ENCODE measurements around the gene INCENP.

Gene INCENP

GRCh38 chr11:62108971-62109404 is 14.8 kb upstream of the INCENP start:
- no peak for TF ChIP-seq CTCF (IDR thresholded peaks at IDR 0.05; ENCODE audit: insufficient read depth, low read length, poor library complexity, severe bottlenecking)
- TF ChIP-seq EZH2phosphoT487 (conservative IDR thresholded peaks at IDR 0.05; ENCODE audit: low read length) = no peak
- Histone ChIP-seq H3K9ac (ENCODE audit: low read length) (no peak overlapping the region), H3K9me3 (ENCODE audit: insufficient read depth, low read length) (no peaks in the 10 kb centered on the region), H3K4me3 (ENCODE audit: insufficient read depth, low read length, poor library complexity, severe bottlenecking) (no peak overlapping the region), H2AFZ (ENCODE audit: low read depth, low read length, severe bottlenecking) (no peak overlapping the region), H3K4me2 (ENCODE audit: low read depth, low read length, poor library complexity, severe bottlenecking) (no peak overlapping the region), H3K9me2 (replicated peaks; ENCODE audit: insufficient read depth, low read length) (no peaks in the 10 kb centered on the region), H4K20me1 (ENCODE audit: low read depth, low read length) (no peaks in the 10 kb centered on the region), H3K27me3 (ENCODE audit: low read length) (no peaks in the 10 kb centered on the region), H3K79me2 (ENCODE audit: insufficient read depth, low read length) (no peaks in the 10 kb centered on the region), H3F3A (ENCODE audit: insufficient read depth) (no peaks in the 10 kb centered on the region), H3K36me3 (ENCODE audit: low read length) (no peaks in the 10 kb centered on the region), H3K27ac (ENCODE audit: low read depth, low read length) (no peak overlapping the region)

GRCh38 chr11:62115085-62115694 is 8.6 kb upstream of the INCENP start:
- H3F3A ChIP-seq (ENCODE audit: insufficient read depth) = no peaks in the 10 kb centered on the region
- no peaks in the 10 kb centered on the region for H3K79me2 ChIP-seq (ENCODE audit: insufficient read depth, low read length)
- no peak overlapping the region for H3K4me2 ChIP-seq (ENCODE audit: low read depth, low read length, poor library complexity, severe bottlenecking)
- H3K27me3 ChIP-seq (ENCODE audit: low read length) = no peaks in the 10 kb centered on the region
- no peak overlapping the region for H3K4me3 ChIP-seq (ENCODE audit: insufficient read depth, low read length, poor library complexity, severe bottlenecking)
- no peaks in the 10 kb centered on the region for H4K20me1 ChIP-seq (ENCODE audit: low read depth, low read length)
- no peaks in the 10 kb centered on the region for H3K9me3 ChIP-seq (ENCODE audit: insufficient read depth, low read length)
- no peak overlapping the region for H2AFZ ChIP-seq (ENCODE audit: low read depth, low read length, severe bottlenecking)
- H3K9ac ChIP-seq (ENCODE audit: low read length) = no peak overlapping the region
- H3K36me3 ChIP-seq (ENCODE audit: low read length) = no peaks in the 10 kb centered on the region
- no peaks in the 10 kb centered on the region for H3K9me2 ChIP-seq (replicated peaks; ENCODE audit: insufficient read depth, low read length)
- no peak overlapping the region for H3K27ac ChIP-seq (ENCODE audit: low read depth, low read length)
- TF ChIP-seq CTCF (IDR thresholded peaks at IDR 0.05; ENCODE audit: insufficient read depth, low read length, poor library complexity, severe bottlenecking) (no peak), EZH2phosphoT487 (conservative IDR thresholded peaks at IDR 0.05; ENCODE audit: low read length) (no peak)

- Histone ChIP-seq H3K79me2 (ENCODE audit: insufficient read depth, low read length) (no peaks in the 10 kb centered on the region), H2AFZ (ENCODE audit: low read depth, low read length, severe bottlenecking) (no peak overlapping the region), H3K27me3 (ENCODE audit: low read length) (no peaks in the 10 kb centered on the region), H3K27ac (ENCODE audit: low read depth, low read length) (no peak overlapping the region), H4K20me1 (ENCODE audit: low read depth, low read length) (no peaks in the 10 kb centered on the region), H3K9me3 (ENCODE audit: insufficient read depth, low read length) (no peaks in the 10 kb centered on the region), H3F3A (ENCODE audit: insufficient read depth) (no peaks in the 10 kb centered on the region), H3K4me3 (ENCODE audit: insufficient read depth, low read length, poor library complexity, severe bottlenecking) (no peak overlapping the region), H3K9me2 (replicated peaks; ENCODE audit: insufficient read depth, low read length) (no peaks in the 10 kb centered on the region), H3K36me3 (ENCODE audit: low read length) (no peaks in the 10 kb centered on the region), H3K9ac (ENCODE audit: low read length) (no peak overlapping the region), H3K4me2 (ENCODE audit: low read depth, low read length, poor library complexity, severe bottlenecking) (no peak overlapping the region)
- TF ChIP-seq EZH2phosphoT487 (conservative IDR thresholded peaks at IDR 0.05; ENCODE audit: low read length) (no peak), CTCF (IDR thresholded peaks at IDR 0.05; ENCODE audit: insufficient read depth, low read length, poor library complexity, severe bottlenecking) (no peak)
These were observed 7.4 kb upstream of the INCENP start for GRCh38 chr11:62116451-62116850.
